ENCODE results near the gene MYZAP. TPM values are rescaled to one million over a fixed set of nuclear protein-coding genes. Genes with fewer than 3 reads are reported as not detected.
A peak's percentile ranks its signal among the peaks of the same experiment; 100 is the strongest.

The MYZAP gene
- total and polyA plus RNA-seq, 2 of the 13 experiments (the other 11 are each of a cell fraction or from before 2014, with no cell fraction given) = not detected

DNA sequence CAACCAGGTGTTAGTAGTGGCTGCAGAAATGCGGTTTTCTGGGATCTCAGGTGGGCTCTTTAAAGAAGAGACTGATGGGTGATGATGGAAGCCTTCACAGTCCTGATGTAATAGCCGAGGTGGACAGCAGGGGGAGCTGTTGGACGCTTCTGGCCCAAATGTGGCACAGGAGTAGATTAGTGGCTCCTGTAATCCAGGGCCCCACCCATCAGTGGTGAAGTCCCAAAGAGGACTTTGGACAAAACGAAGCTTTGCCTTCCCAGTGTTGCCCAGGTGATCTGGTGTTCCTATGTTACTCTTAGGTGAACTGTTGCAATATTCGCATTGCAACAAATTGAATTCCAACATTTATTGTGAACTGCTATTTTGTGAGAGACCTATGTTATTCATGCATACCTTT lies 31.8 kb upstream of the MYZAP start (continued):
- TF ChIP-seq, protein P1, sequence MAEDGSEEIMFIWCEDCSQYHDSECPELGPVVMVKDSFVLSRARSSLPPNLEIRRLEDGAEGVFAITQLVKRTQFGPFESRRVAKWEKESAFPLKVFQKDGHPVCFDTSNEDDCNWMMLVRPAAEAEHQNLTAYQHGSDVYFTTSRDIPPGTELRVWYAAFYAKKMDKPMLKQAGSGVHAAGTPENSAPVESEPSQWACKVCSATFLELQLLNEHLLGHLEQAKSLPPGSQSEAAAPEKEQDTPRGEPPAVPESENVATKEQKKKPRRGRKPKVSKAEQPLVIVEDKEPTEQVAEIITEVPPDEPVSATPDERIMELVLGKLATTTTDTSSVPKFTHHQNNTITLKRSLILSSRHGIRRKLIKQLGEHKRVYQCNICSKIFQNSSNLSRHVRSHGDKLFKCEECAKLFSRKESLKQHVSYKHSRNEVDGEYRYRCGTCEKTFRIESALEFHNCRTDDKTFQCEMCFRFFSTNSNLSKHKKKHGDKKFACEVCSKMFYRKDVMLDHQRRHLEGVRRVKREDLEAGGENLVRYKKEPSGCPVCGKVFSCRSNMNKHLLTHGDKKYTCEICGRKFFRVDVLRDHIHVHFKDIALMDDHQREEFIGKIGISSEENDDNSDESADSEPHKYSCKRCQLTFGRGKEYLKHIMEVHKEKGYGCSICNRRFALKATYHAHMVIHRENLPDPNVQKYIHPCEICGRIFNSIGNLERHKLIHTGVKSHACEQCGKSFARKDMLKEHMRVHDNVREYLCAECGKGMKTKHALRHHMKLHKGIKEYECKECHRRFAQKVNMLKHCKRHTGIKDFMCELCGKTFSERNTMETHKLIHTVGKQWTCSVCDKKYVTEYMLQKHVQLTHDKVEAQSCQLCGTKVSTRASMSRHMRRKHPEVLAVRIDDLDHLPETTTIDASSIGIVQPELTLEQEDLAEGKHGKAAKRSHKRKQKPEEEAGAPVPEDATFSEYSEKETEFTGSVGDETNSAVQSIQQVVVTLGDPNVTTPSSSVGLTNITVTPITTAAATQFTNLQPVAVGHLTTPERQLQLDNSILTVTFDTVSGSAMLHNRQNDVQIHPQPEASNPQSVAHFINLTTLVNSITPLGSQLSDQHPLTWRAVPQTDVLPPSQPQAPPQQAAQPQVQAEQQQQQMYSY (CRISPR knock-in tag; IDR thresholded peaks at IDR 0.05) = no peak
- TF ChIP-seq, protein P2, sequence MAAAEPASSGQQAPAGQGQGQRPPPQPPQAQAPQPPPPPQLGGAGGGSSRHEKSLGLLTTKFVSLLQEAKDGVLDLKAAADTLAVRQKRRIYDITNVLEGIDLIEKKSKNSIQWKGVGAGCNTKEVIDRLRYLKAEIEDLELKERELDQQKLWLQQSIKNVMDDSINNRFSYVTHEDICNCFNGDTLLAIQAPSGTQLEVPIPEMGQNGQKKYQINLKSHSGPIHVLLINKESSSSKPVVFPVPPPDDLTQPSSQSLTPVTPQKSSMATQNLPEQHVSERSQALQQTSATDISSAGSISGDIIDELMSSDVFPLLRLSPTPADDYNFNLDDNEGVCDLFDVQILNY (CRISPR knock-in tag; conservative IDR thresholded peaks at IDR 0.05) = no peak
- TF ChIP-seq ZKSCAN8 (CRISPR knock-in tag; IDR thresholded peaks at IDR 0.05; ENCODE audit: borderline replicate concordance) (no peak), ZNF614 (CRISPR knock-in tag; IDR thresholded peaks at IDR 0.05; ENCODE audit: borderline replicate concordance) (no peak), POLR2AphosphoS2 (IDR thresholded peaks at IDR 0.05; ENCODE audit: low read depth, low read length) (no peak), RARG (CRISPR knock-in tag; IDR thresholded peaks at IDR 0.05; ENCODE audit: low read depth) (no peak), ZNF879 (CRISPR knock-in tag; IDR thresholded peaks at IDR 0.05) (no peak), JUND (CRISPR knock-in tag; IDR thresholded peaks at IDR 0.05) (no peak), BRD4 (CRISPR knock-in tag; IDR thresholded peaks at IDR 0.05) (no peak), ZFP36L2 (CRISPR knock-in tag; IDR thresholded peaks at IDR 0.05) (no peak), STAT5B (CRISPR knock-in tag; IDR thresholded peaks at IDR 0.05) (no peak), HES4 (CRISPR knock-in tag; IDR thresholded peaks at IDR 0.05; ENCODE audit: borderline replicate concordance) (no peak), HNF4A (CRISPR knock-in tag; IDR thresholded peaks at IDR 0.05) (peak; percentile 80), SRSF1 (optimal IDR thresholded peaks at IDR 0.05; ENCODE audit: low read depth, low read length) (no peak), CAMTA2 (CRISPR knock-in tag; IDR thresholded peaks at IDR 0.05; ENCODE audit: borderline replicate concordance) (no peak), SMC3 (IDR thresholded peaks at IDR 0.05; ENCODE audit: low read length) (peak; percentile 77), DR1 (CRISPR knock-in tag; IDR thresholded peaks at IDR 0.05) (no peak), ZNF207 (IDR thresholded peaks at IDR 0.05; ENCODE audit: borderline replicate concordance) (no peak), ZNF460 (CRISPR knock-in tag; IDR thresholded peaks at IDR 0.05; ENCODE audit: borderline replicate concordance) (no peak), TSC22D2 (CRISPR knock-in tag; IDR thresholded peaks at IDR 0.05; ENCODE audit: borderline replicate concordance) (no peak), ZNF260 (CRISPR knock-in tag; IDR thresholded peaks at IDR 0.05; ENCODE audit: borderline replicate concordance, low read depth) (no peak), AGO2 (optimal IDR thresholded peaks at IDR 0.05; ENCODE audit: low read depth, low read length) (no peak), SRSF9 (IDR thresholded peaks at IDR 0.05; ENCODE audit: borderline replicate concordance, insufficient read depth, low read depth, low read length, poor library complexity, severe bottlenecking) (no peak), CREB1 (IDR thresholded peaks at IDR 0.05) (no peak), CREB1 (CRISPR knock-in tag; IDR thresholded peaks at IDR 0.05) (no peak), ZNF644 (CRISPR knock-in tag; IDR thresholded peaks at IDR 0.05; ENCODE audit: low read depth) (peak; percentile 69; the same call in 1 of the 2 replicates)
- TF ChIP-seq, protein P3, sequence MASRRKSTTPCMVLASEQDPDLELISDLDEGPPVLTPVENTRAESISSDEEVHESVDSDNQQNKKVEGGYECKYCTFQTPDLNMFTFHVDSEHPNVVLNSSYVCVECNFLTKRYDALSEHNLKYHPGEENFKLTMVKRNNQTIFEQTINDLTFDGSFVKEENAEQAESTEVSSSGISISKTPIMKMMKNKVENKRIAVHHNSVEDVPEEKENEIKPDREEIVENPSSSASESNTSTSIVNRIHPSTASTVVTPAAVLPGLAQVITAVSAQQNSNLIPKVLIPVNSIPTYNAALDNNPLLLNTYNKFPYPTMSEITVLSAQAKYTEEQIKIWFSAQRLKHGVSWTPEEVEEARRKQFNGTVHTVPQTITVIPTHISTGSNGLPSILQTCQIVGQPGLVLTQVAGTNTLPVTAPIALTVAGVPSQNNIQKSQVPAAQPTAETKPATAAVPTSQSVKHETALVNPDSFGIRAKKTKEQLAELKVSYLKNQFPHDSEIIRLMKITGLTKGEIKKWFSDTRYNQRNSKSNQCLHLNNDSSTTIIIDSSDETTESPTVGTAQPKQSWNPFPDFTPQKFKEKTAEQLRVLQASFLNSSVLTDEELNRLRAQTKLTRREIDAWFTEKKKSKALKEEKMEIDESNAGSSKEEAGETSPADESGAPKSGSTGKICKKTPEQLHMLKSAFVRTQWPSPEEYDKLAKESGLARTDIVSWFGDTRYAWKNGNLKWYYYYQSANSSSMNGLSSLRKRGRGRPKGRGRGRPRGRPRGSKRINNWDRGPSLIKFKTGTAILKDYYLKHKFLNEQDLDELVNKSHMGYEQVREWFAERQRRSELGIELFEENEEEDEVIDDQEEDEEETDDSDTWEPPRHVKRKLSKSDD (CRISPR knock-in tag; IDR thresholded peaks at IDR 0.05; ENCODE audit: low read depth) = no peak
